OCI-LY7 (cell line): ENCODE results near the gene CACNB2. TPM values are rescaled to one million over a fixed set of nuclear protein-coding genes. Genes with fewer than 3 reads are reported as not detected.

ENCODE experiments used
- BruUV-seq: library from RNA; stranded (reverse); fragments of 400-500 nt; replicated peaks from 2 replicates; lab custom pipeline; 2021; lab: Mats Ljungman, UMichigan
- CTCF ChIA-PET: fragments of 300-600 bp; sonication (Branson Sonifier 250); formaldehyde crosslinking; loops from one replicate; lab custom pipeline; 2022; ENCODE audit warnings: antibody characterized with exemption; ENCODE audit not compliant: unreplicated experiment; lab: Charles Lee
- POLR2A ChIA-PET: fragments of 300-600 bp; sonication (Branson Sonifier 250); formaldehyde crosslinking; loops from one replicate; lab custom pipeline; 2022; ENCODE audit warnings: antibody characterized with exemption; lab: Charles Lee
- DNase-seq: peaks from one replicate; pipeline ENCODE4 v3.0.0-alpha.2; 2015; ENCODE audit warnings: low spot score
- H2AFZ ChIP-seq: fragments of 200-600 bp; sonication (generic), shearing (Covaris generic); 2 replicates; pipeline ENCODE4 v1.6.1; 2014; ENCODE audit warnings: mild to moderate bottlenecking, antibody characterized with exemption, low read length, moderate library complexity
- H3K27ac ChIP-seq: fragments of 200-600 bp; sonication (generic); 2 replicates; pipeline ENCODE4 v1.5.1; 2014; ENCODE audit warnings: mixed run types, low read depth, mild to moderate bottlenecking, moderate library complexity, low read length, inconsistent platforms; ENCODE audit not compliant: poor library complexity, severe bottlenecking
- H3K36me3 ChIP-seq: fragments of 200-600 bp; sonication (generic); 2 replicates; pipeline ENCODE4 v1.6.1; 2014; ENCODE audit warnings: mild to moderate bottlenecking, antibody characterized with exemption, low read length, moderate library complexity, mixed read lengths; ENCODE audit not compliant: insufficient read depth
- H3K4me1 ChIP-seq: fragments of 200-600 bp; sonication (generic); 2 replicates; pipeline ENCODE4 v1.5.1; 2014; ENCODE audit warnings: mild to moderate bottlenecking, low read length; ENCODE audit not compliant: insufficient read depth, poor library complexity, severe bottlenecking
- H3K4me2 ChIP-seq: fragments of 200-600 bp; sonication (generic); 2 replicates; pipeline ENCODE4 v1.6.1; 2014; ENCODE audit warnings: mild to moderate bottlenecking, low read length
- H3K4me3 ChIP-seq: fragments of 200-600 bp; sonication (generic); 2 replicates; pipeline ENCODE4 v1.5.1; 2014; ENCODE audit warnings: mild to moderate bottlenecking, low read depth, low read length; ENCODE audit not compliant: poor library complexity, severe bottlenecking
- H3K79me2 ChIP-seq: fragments of 200-600 bp; sonication (generic); 2 replicates; pipeline ENCODE4 v1.6.1; 2016; ENCODE audit warnings: low read depth, mild to moderate bottlenecking, low read length, moderate library complexity, mixed read lengths; ENCODE audit not compliant: insufficient read depth
- H3K9me2 ChIP-seq: fragments of 200-600 bp; sonication (generic); 2 replicates; pipeline ENCODE4 v1.6.1; 2016; ENCODE audit warnings: mild to moderate bottlenecking, low read length, mixed read lengths; ENCODE audit not compliant: insufficient read depth
- H3K9me3 ChIP-seq: fragments of 200-600 bp; sonication (generic); 2 replicates; pipeline ENCODE4 v1.6.1; 2014; ENCODE audit warnings: mild to moderate bottlenecking, mixed run types, low read length, mixed read lengths
- H4K20me1 ChIP-seq: fragments of 200-600 bp; sonication (generic); 2 replicates; pipeline ENCODE4 v1.6.1; 2014; ENCODE audit warnings: mild to moderate bottlenecking, antibody characterized with exemption, low read length, moderate library complexity, mixed read lengths; ENCODE audit not compliant: insufficient read depth
- CTCF ChIP-seq: fragments of 200-600 bp; sonication (generic); conservative IDR thresholded peaks from 2 replicates; pipeline ENCODE4 v1.5.1; 2014; ENCODE audit warnings: mild to moderate bottlenecking, antibody characterized with exemption, low read length, moderate library complexity, mixed read lengths
- EZH2phosphoT487 ChIP-seq: fragments of 200-600 bp; sonication (generic); IDR thresholded peaks from 2 replicates; pipeline ENCODE4 v1.6.1; 2018; ENCODE audit warnings: low read depth, borderline replicate concordance, mild to moderate bottlenecking, mixed run types, antibody characterized with exemption, low read length, moderate library complexity, mixed read lengths
- intact Hi-C: fragments of 100-400 bp; cut with micrococcal nuclease; formaldehyde crosslinking; loops from one replicate; pipeline ENCODE4 v1.10.0; 2022; ENCODE audit not compliant: unreplicated experiment
- total RNA-seq, 2 experiments: library from RNA; depleted of rRNA in 1 of 2; stranded (reverse); fragments of >200 nt in 1 of 2; shearing (Covaris generic) in 1 of 2; gene quantifications; 2 replicates each; pipeline ENCODE4 v1.2.3, GENCODE V29; 2014 to 2022

The CACNB2 gene
- total RNA-seq, 2 experiments from 2014 or later, result not detected

GRCh38 chr10:18473424-18474117, 333.3 kb downstream of the CACNB2 start:
- no peak for TF ChIP-seq CTCF
- TF ChIP-seq EZH2phosphoT487, result no peak
- CTCF ChIA-PET, result no interaction called here
- no TSS peak for BruUV-seq
- Histone ChIP-seq H2AFZ (no peak overlapping the region), H3K4me1 (no peaks in the 10 kb centered on the region), H3K9me2 (no peaks in the 10 kb centered on the region), H3K9me3 (no peaks in the 10 kb centered on the region), H4K20me1 (no peaks in the 10 kb centered on the region), H3K27ac (no peak overlapping the region), H3K4me3 (no peak overlapping the region), H3K79me2 (no peaks in the 10 kb centered on the region), H3K36me3 (no peaks in the 10 kb centered on the region), H3K4me2 (no peak overlapping the region)
- POLR2A ChIA-PET, result no interaction called here
- intact Hi-C loops, result no loop called here
- no peak for DNase-seq

GRCh38 chr10:18474118-18474455, 333.9 kb downstream of the CACNB2 start:
- H3K79me2 ChIP-seq, result no peaks in the 10 kb centered on the region
- TF ChIP-seq CTCF, result no peak
- no peaks in the 10 kb centered on the region for H4K20me1 ChIP-seq
- no peaks in the 10 kb centered on the region for H3K9me2 ChIP-seq
- BruUV-seq, result no TSS peak
- no peak overlapping the region for H2AFZ ChIP-seq
- no peak overlapping the region for H3K4me2 ChIP-seq
- ChIA-PET CTCF (no interaction called here), POLR2A (no interaction called here)
- H3K27ac ChIP-seq, result no peak overlapping the region
- H3K36me3 ChIP-seq, result no peaks in the 10 kb centered on the region
- no peaks in the 10 kb centered on the region for H3K9me3 ChIP-seq
- no peaks in the 10 kb centered on the region for H3K4me1 ChIP-seq
- H3K4me3 ChIP-seq, result no peak overlapping the region
- DNase-seq, result no peak
- intact Hi-C loops, result no loop called here

- no peak overlapping the region for H2AFZ ChIP-seq
- no peaks in the 10 kb centered on the region for H3K9me3 ChIP-seq
- intact Hi-C loops, result no loop called here
- TF ChIP-seq EZH2phosphoT487, result no peak
- TF ChIP-seq CTCF, result no peak
- ChIA-PET POLR2A (no interaction called here), CTCF (no interaction called here)
- no peaks in the 10 kb centered on the region for H3K9me2 ChIP-seq
- H4K20me1 ChIP-seq, result no peaks in the 10 kb centered on the region
- no peaks in the 10 kb centered on the region for H3K4me1 ChIP-seq
- no TSS peak for BruUV-seq
- no peaks in the 10 kb centered on the region for H3K79me2 ChIP-seq
- no peak for DNase-seq
- no peaks in the 10 kb centered on the region for H3K36me3 ChIP-seq
- no peak overlapping the region for H3K4me3 ChIP-seq
- H3K27ac ChIP-seq, result no peak overlapping the region
- no peak overlapping the region for H3K4me2 ChIP-seq
Observed at GRCh38 chr10:18476076-18476647, 335.9 kb downstream of the CACNB2 start.
